Esophagus muscularis mucosa (tissue), 4 donors: ENCODE results near the gene TMEM17. TPM values are rescaled to one million over a fixed set of nuclear protein-coding genes. Genes with fewer than 3 reads are reported as not detected.

Experiments used
- DNase-seq: peaks from one replicate; pipeline ENCODE4 v3.0.0-alpha.2; 2017; ENCODE audit errors: extremely low spot score
- H3K27ac ChIP-seq, 4 donors: fragments of 200-600 bp; sonication (generic); replicated peaks in 1 of 4; 1 replicate in 3 of 4; 2 replicates in 1 of 4; pipeline ENCODE4 v1.5.1; 2016 to 2019; ENCODE audit warnings: mild to moderate bottlenecking in 1 of 4
- H3K27me3 ChIP-seq, 4 donors: fragments of 200-600 bp; sonication (generic); one replicate each; pipeline versions ENCODE4 v1.5.1 to v1.6.0; 2016 to 2019
- H3K36me3 ChIP-seq, 4 donors: fragments of 200-600 bp; sonication (generic); one replicate each; pipeline ENCODE4 v1.5.1; 2016 to 2019
- H3K4me1 ChIP-seq, 4 donors: fragments of 200-600 bp; sonication (generic); one replicate each; pipeline ENCODE4 v1.5.1; 2016 to 2019
- H3K4me3 ChIP-seq, 4 donors: fragments of 200-600 bp; sonication (generic); 1 replicate in 2 of 4; 2 replicates in 2 of 4; pipeline ENCODE4 v1.5.1; 2016 to 2019; ENCODE audit warnings: mild to moderate bottlenecking in 4 of 4, moderate library complexity in 1 of 4
- H3K9me3 ChIP-seq, 4 donors: fragments of 200-600 bp; sonication (generic); 1 replicate in 3 of 4; 2 replicates in 1 of 4; pipeline ENCODE4 v1.5.1; 2016 to 2019
- EP300 ChIP-seq: sonication (generic); formaldehyde crosslinking; IDR thresholded peaks from one replicate; pipeline ENCODE4 v1.6.1; 2017; ENCODE audit warnings: antibody characterized with exemption
- POLR2A ChIP-seq: fragments of 450-650 bp; IDR thresholded peaks from one replicate; pipeline ENCODE4 v1.6.1; 2017; ENCODE audit warnings: antibody characterized with exemption, moderate library complexity, mild to moderate bottlenecking, low read depth
- POLR2AphosphoS5 ChIP-seq, 2 donors: sonication (generic); formaldehyde crosslinking; IDR thresholded peaks; one replicate each; pipeline ENCODE4 v1.6.1; 2017; ENCODE audit warnings: antibody characterized with exemption in 2 of 2
- WGBS: methylation state at CpG from one replicate; pipeline ENCODE4 v1.1.5; 2018; 5-methylcytosine and 5-hydroxymethylcytosine counted together
- intact Hi-C: fragments of 100-400 bp; cut with DNase I; formaldehyde crosslinking; loops from one replicate; pipeline ENCODE4 v1.15.1; 2023
- total RNA-seq, 4 donors: library from RNA; depleted of rRNA; stranded (reverse); fragments of >200 nt; gene quantifications; one replicate each; pipeline versions ENCODE4 v1.1.0 to v1.2.1, GENCODE V29; 2016
- TF ChIP-seq, protein P1 (sequence below), 3 experiments: fragments of 200-600 bp in 2 of 3; fragments of 450-650 bp in 1 of 3; sonication (generic) in 2 of 3; IDR thresholded peaks; one replicate each; pipeline ENCODE4 v1.5.1; 2017 to 2019; ENCODE audit warnings: antibody characterized with exemption in 3 of 3, mild to moderate bottlenecking in 2 of 3, moderate library complexity in 1 of 3

The TMEM17 gene, protein sequence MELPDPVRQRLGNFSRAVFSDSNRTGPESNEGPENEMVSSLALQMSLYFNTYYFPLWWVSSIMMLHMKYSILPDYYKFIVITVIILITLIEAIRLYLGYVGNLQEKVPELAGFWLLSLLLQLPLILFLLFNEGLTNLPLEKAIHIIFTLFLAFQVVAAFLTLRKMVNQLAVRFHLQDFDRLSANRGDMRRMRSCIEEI
- total RNA-seq = 1 to 10 TPM; 1.9 to 3.8 (median 2.4) TPM

DNA sequence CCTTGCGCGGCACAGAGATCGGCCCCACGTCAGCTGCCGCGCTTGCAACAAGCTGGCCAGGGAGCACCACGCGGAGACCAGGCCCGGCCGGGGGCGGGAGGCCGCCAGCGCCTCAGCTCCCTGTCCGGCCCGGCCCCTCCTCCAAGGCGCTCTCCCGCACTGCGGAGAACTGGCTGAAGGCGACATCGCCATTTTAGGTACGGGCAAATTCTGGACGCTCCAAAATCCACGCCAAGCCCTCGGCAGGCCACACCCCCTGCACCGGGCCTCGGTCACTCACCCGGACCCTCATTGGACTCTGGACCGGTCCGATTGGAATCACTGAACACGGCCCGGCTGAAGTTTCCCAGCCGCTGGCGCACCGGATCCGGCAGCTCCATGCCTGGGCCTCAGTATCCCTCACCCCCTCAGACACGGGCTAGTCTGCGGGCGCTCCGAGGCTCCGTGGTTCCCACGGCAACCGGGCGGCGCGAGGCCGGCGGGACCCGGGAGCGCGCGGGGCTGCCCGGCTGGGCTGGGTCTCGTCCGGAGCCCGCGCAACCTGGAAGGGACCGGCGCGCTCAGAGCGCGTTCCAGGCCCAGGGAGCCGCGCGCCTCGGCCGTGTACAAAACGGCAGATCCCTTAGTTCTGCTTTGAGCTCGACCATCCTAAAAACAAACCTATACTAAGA is at the start of gene TMEM17:
Gene TMEM17, minus strand, starts transcription at position 446 of the 671 bp plus-strand sequence. Its CDS starts 66 bp downstream, at position 380.
- Histone ChIP-seq H3K27me3 (no peaks in the 10 kb centered on the region), H3K36me3 (peaks cover 0 to 5% (median 0%) of the 10 kb centered on the region in 4 donors), H3K9me3 (no peaks in the 10 kb centered on the region), H3K27ac (peak within 1 kb of the TSS; percentile 88 to 95 (median 90)), H3K4me1 (peaks cover 10 to 21% (median 18%) of the 10 kb centered on the region in 4 donors), H3K4me3 (peak within 1 kb of the TSS; percentile 65 to 88 (median 74))
- DNase-seq = peak; percentile 96
- WGBS = 0% methylated on average over 10 of the region's 68 CpGs
- peak; percentile 78 to 84 for TF ChIP-seq POLR2AphosphoS5 (IDR thresholded peaks at IDR 0.05)
- TF ChIP-seq, protein P1, sequence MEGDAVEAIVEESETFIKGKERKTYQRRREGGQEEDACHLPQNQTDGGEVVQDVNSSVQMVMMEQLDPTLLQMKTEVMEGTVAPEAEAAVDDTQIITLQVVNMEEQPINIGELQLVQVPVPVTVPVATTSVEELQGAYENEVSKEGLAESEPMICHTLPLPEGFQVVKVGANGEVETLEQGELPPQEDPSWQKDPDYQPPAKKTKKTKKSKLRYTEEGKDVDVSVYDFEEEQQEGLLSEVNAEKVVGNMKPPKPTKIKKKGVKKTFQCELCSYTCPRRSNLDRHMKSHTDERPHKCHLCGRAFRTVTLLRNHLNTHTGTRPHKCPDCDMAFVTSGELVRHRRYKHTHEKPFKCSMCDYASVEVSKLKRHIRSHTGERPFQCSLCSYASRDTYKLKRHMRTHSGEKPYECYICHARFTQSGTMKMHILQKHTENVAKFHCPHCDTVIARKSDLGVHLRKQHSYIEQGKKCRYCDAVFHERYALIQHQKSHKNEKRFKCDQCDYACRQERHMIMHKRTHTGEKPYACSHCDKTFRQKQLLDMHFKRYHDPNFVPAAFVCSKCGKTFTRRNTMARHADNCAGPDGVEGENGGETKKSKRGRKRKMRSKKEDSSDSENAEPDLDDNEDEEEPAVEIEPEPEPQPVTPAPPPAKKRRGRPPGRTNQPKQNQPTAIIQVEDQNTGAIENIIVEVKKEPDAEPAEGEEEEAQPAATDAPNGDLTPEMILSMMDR (IDR thresholded peaks at IDR 0.05) = no peak
- intact Hi-C loops = loop anchor here (5.0 kb wide), 1 partner anchor 201 kb away; the partner anchor contains the start of gene EHBP1

DNA sequence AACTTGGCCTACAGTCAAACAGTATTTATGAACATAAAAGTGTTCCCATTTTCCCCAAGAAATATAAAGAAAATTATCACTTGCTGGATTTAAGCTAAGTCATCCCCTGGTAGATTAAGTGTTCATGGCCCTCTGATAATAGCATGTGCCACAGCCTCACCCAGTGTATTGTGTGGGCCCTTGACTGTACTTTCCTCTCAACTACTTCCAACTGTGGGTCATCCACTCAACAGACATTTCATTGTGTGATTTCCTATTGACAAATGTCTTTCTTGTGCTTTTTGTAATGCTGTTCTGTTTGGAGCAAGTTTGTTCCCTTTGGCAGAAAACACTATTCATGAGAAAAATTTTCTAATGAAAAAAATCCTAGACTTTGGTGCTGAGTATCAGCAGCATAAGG is 48.4 kb upstream of the TMEM17 start:
- H3K4me3 ChIP-seq = no peak overlapping the region
- H3K36me3 ChIP-seq = no peaks in the 10 kb centered on the region
- H3K27ac ChIP-seq = no peak overlapping the region
- TF ChIP-seq, protein P1 (IDR thresholded peaks at IDR 0.05) = no peak
- TF ChIP-seq POLR2A (no peak), POLR2AphosphoS5 (IDR thresholded peaks at IDR 0.05) (no peak), EP300 (no peak)
- no peaks in the 10 kb centered on the region for H3K27me3 ChIP-seq
- H3K4me1 ChIP-seq = peaks cover 0 to 19% (median 19%) of the 10 kb centered on the region in 4 donors
- DNase-seq = no peak
- H3K9me3 ChIP-seq = no peaks in the 10 kb centered on the region
- intact Hi-C loops = no loop called here

DNA sequence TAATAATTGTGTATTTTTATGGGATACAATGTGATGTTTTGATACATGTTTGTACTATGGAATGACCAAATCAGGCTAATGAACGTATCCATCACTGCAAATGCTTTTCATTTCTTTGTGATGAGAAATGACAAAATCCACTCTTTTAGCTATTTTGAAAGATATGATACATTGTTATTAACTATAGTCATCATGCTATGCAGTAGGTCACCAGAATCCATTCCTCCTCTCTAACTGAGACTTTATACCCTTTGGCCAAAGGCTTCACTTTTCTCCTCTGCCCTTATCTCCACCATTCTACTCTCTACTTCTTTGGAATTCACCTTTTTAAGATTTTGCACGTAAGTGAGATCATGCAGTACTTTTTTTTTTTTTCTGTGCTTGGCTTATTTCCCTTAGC is 44.5 kb upstream of the TMEM17 start:
- Histone ChIP-seq H3K27me3 (no peaks in the 10 kb centered on the region), H3K9me3 (no peaks in the 10 kb centered on the region), H3K27ac (no peak overlapping the region), H3K36me3 (no peaks in the 10 kb centered on the region), H3K4me3 (no peak overlapping the region), H3K4me1 (peaks cover 0 to 3% (median under 1%) of the 10 kb centered on the region in 4 donors)
- 89% methylated on average over 2 of the region's 2 CpGs for WGBS
- no peak for DNase-seq
- TF ChIP-seq, protein P1 (IDR thresholded peaks at IDR 0.05) = no peak
- TF ChIP-seq EP300 (no peak), POLR2A (no peak), POLR2AphosphoS5 (IDR thresholded peaks at IDR 0.05) (no peak)
- intact Hi-C loops = no loop called here

DNA sequence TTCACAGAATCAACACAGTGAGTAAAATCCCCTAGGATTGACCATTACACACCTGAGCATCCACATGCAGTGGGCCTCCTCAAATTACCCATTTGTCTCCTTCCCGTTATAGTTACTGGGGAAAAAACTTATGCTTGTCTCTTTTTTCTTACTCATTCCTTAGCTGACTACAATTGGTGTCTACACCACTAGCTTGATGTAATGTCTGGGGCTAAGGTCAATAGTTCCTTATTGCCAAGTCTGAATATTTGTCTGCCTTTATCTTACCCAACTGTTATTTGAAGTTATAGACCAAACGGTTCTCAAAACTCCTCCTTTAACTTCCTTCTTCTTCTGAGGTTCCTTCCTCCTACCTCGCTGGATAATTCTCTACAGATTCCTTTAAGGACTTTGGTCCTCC is 41.9 kb upstream of the TMEM17 start:
- WGBS = 83% methylated on average over 3 of the region's 3 CpGs
- no peak for DNase-seq
- intact Hi-C loops = no loop called here
- H3K27me3 ChIP-seq = no peaks in the 10 kb centered on the region
- TF ChIP-seq, protein P1 (IDR thresholded peaks at IDR 0.05) = no peak
- TF ChIP-seq POLR2AphosphoS5 (IDR thresholded peaks at IDR 0.05) (no peak), POLR2A (no peak), EP300 (no peak)
- no peaks in the 10 kb centered on the region for H3K9me3 ChIP-seq
- no peak overlapping the region for H3K27ac ChIP-seq
- H3K36me3 ChIP-seq = no peaks in the 10 kb centered on the region
- H3K4me3 ChIP-seq = no peak overlapping the region
- no peaks in the 10 kb centered on the region for H3K4me1 ChIP-seq
